Measurements from ENCODE around the gene B4GALT4.
A peak's percentile ranks its signal among the peaks of the same experiment; 100 is the strongest.
"Not testable (repeated sequence)": the region's sequence is repeated elsewhere in the genome, so short reads cannot be mapped to it uniquely, and the experiment has no call there.

B4GALT4 gene, protein sequence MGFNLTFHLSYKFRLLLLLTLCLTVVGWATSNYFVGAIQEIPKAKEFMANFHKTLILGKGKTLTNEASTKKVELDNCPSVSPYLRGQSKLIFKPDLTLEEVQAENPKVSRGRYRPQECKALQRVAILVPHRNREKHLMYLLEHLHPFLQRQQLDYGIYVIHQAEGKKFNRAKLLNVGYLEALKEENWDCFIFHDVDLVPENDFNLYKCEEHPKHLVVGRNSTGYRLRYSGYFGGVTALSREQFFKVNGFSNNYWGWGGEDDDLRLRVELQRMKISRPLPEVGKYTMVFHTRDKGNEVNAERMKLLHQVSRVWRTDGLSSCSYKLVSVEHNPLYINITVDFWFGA

GRCh38 chr3:119240591-119241434 is at the start of gene B4GALT4:
TSS of gene B4GALT4 (minus strand) at chr3:119240878. CDS start at chr3:119230099, 10,779 bp downstream.
- peak; percentile 54 for DNase-seq (ENCODE audit: low read depth)

- no peak for DNase-seq (ENCODE audit: low read depth)
Observed at GRCh38 chr3:119289404-119289770, 48.7 kb upstream of the B4GALT4 start.

- no peak for DNase-seq (ENCODE audit: low read depth)
Observed at GRCh38 chr3:119288669-119289403, 48.2 kb upstream of the B4GALT4 start.

DNA sequence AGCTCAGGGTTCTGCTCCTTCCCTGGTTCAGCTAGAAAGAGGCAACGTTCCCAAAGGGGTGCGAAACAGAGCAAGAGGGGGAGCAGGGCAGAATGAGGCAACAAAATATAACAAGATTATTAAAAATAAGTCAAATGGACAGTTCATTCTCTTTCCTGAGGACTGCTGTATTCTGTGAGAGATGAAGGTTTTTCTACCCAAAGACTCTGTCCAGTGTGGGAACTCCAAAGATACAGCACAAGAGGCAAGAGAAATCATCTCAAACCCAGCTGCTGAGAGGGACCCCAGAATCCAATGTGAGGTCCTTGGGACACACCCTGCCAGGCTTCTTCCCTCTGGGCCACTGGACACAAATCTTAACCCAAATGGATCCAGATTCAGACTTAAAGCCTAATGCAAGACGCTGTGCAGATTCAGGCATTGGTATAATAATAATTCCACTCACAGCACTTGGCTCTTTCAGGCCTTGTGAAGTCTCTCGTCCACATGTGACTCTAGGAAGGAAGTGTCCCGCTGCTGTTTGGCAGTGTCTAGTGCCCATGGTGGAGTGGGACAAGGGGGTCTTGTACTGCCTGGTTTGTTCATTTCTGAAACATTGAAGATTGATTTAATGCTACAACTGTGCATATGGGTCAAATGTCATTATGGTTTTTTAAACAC is 39.0 kb upstream of the B4GALT4 start:
- DNase-seq (ENCODE audit: low read depth), result no peak

GRCh38 chr3:119279101-119279554 is 38.5 kb upstream of the B4GALT4 start:
- no peak for DNase-seq (ENCODE audit: low read depth)

DNA sequence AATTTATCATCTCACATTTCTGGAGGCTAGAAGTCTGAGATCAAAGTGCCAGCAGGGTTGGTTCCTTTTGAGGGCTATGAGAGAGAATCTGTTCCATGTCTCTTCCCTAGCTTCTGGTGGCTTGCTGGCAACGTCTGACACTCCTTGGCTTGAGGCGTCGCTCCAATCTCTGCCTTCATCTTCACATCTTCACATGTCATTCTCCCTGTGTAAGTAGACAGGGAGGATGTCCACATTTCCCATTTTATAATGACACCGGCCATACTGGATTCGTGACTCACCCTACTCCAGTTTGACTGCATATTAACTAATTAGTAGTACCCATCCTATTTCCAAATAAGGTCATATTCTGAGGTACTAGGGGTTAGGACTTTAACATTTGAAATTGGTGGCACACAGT is 36.0 kb upstream of the B4GALT4 start:
- DNase-seq (ENCODE audit: low read depth), result no peak

DNA sequence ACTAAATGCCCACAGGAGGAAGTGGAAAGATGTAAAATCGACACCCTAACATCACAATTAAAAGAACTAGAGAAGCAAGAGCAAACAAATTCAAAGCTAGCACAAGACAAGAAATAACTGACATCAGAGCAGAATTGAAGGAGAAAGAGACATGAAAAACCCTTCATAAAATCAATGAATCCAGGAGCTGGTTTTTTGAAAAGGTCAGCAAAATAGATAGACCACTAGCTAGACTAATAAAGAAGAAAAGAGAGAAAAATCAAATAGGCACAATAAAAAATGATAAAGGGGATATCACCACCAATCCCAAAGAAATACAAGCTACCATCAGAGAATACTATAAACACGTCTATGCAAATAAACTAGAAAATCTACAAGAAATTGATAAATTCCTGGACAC is 29.5 kb upstream of the B4GALT4 start:
- not testable (repeated sequence) for DNase-seq (ENCODE audit: low read depth)

GRCh38 chr3:119261055-119261454 is 20.4 kb upstream of the B4GALT4 start:
- DNase-seq (ENCODE audit: low read depth), result no peak

DNA sequence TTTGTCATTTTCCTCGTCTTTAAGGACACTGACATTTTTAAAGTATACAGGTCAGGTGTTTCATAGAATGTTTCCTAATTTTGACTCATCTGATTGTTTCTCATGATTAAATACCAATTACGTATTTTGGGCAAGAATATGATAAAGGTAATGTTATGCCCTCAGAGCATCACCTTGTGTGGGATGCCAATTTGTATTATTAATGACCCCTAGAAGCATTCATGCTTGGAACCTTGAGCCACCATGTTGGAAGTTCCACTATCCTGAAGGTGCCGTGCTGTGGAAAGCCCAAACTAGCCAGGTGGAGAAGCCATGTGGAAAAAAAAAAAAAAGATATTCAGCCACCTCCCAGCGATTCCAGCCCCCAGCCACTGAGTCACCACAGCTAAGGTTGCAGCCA is 19.1 kb upstream of the B4GALT4 start:
- no peak for DNase-seq (ENCODE audit: low read depth)

DNA sequence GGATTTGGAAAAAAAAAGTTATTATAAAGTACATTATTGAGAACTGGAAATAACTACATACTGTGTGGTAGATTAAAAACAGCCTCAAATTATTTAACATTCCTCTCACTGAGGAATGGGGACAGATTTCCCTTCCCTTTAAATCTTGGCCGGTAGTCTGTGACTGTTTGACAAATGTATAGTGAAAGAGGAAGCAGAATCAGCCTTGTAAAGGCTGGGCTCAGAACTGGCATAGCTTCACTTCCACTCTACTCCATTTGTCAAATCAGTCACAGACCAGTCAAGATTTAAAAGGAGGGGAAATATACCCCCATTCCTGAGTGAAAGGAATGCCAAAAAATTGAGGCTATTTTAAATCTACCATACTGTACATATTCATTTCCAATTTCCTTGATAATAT is 18.2 kb upstream of the B4GALT4 start:
- DNase-seq (ENCODE audit: low read depth), result no peak

DNA sequence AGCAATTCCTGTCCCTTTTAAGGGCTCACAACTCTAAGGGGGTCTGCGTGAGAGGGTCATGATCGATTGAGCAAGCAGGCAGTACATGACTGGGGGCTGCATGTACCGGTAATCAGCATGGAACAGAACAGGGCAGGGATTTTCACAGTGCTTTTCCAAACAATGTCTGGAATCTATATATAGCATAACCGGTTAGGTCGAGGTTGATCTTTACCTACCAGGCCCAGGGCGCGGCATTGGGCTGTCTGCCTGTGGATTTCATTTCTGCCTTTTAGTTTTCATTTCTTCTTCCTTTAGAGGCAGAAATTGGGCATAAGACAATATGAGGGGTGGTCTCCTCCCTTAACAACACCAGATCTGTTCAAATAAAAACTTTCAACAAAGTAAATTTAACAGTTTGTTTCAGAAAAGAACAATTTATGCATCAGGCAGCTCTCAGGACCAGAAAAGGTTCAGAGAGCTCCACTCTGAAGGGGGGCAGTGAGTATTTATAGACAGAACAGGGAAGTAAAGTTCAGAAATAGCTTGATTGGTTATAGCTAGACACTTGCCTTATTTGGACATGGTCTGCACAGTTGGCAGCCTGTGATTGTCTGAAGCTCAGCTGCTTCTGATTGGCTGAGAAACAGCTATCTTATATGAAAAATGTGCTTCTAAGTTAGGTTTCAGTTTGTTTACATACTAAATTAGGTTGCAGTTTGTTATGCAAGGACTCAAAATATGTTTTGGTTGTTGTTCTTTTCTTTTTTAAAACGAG is 17.2 kb upstream of the B4GALT4 start:
- DNase-seq (ENCODE audit: low read depth), result no peak

- no peak for DNase-seq (ENCODE audit: low read depth)
Observed at GRCh38 chr3:119257111-119257510, 16.4 kb upstream of the B4GALT4 start.

DNA sequence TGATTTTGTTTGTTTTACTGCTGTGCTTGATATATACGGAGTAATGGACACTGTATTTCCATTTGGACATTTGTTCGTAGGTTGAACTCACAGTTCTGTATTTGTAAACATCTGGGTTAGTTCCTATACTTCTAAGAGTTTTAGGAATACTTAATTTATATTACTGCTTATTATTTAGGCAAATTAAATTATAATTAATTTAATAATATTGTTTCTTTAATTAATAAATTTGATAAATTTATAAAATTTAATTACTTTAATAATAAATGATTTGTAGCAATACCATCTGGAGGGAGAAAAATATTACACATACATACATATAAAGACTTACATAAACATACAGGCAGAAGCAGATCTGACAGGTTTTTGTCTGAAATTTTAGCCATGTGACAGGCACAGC is 14.5 kb upstream of the B4GALT4 start:
- DNase-seq (ENCODE audit: low read depth), result no peak

GRCh38 chr3:119245778-119246177 is 5.1 kb upstream of the B4GALT4 start:
- DNase-seq (ENCODE audit: low read depth), result no peak

GRCh38 chr3:119243712-119244111 is 3.0 kb upstream of the B4GALT4 start:
- DNase-seq (ENCODE audit: low read depth), result no peak

- not testable (repeated sequence) for DNase-seq (ENCODE audit: low read depth)
Observed at GRCh38 chr3:119243058-119243529, 2.4 kb upstream of the B4GALT4 start.

- DNase-seq (ENCODE audit: low read depth), result not testable (repeated sequence)
Observed at GRCh38 chr3:119242387-119243057, 1.8 kb upstream of the B4GALT4 start.

- no peak for DNase-seq (ENCODE audit: low read depth)
Observed at GRCh38 chr3:119240101-119240590, 532 bp downstream of the B4GALT4 start.

- no peak for DNase-seq (ENCODE audit: low read depth)
Observed at GRCh38 chr3:119239206-119239820, 1.4 kb downstream of the B4GALT4 start.

GRCh38 chr3:119238363-119238762 is 2.3 kb downstream of the B4GALT4 start:
- no peak for DNase-seq (ENCODE audit: low read depth)

Measured in activated T-helper 9 cell treated with anti-CD3 and anti-CD28 coated beads, Interleukin-2, amount 50 U/mL, for 16 hours (primary cell).